ENCODE data around the gene ZFYVE28. TPM values are rescaled to one million over a fixed set of nuclear protein-coding genes. Genes with fewer than 3 reads are reported as not detected.
"Not testable (repeated sequence)": the region's sequence is repeated elsewhere in the genome, so short reads cannot be mapped to it uniquely, and the experiment has no call there.

Gene ZFYVE28
- total RNA-seq, 4 donors from 2014 or later, result 8.9 to 19.1 (median 16.4) TPM

GRCh38 chr4:2276581-2277325, 141.7 kb downstream of the ZFYVE28 start:
- no peak for DNase-seq
- Histone ChIP-seq H3K4me3 (replicated peaks in 1 of 3) (no peak overlapping the region), H3K9me3 (no peaks in the 10 kb centered on the region), H3K4me1 (no peaks in the 10 kb centered on the region), H3K36me3 (no peaks in the 10 kb centered on the region), H3K27me3 (no peaks in the 10 kb centered on the region), H3K27ac (no peak overlapping the region)
- intact Hi-C loops (cut with DNase I), result no loop called here
- 93 to 94% methylated on average over 30 of the region's 30 CpGs for WGBS, 2 donors
- TF ChIP-seq POLR2A (IDR thresholded peaks at IDR 0.05), result no peak
- no peak for TF ChIP-seq CTCF (IDR thresholded peaks at IDR 0.05)

GRCh38 chr4:2275546-2276251, 142.7 kb downstream of the ZFYVE28 start:
- no peak for DNase-seq
- H3K4me3 ChIP-seq (replicated peaks in 1 of 3), result no peak overlapping the region
- H3K27ac ChIP-seq, result no peak overlapping the region
- no peaks in the 10 kb centered on the region for H3K9me3 ChIP-seq
- 94 to 97% methylated on average over 41 to 44 of the region's 44 CpGs for WGBS, 2 donors
- no peak for TF ChIP-seq CTCF (IDR thresholded peaks at IDR 0.05)
- TF ChIP-seq POLR2A (IDR thresholded peaks at IDR 0.05), result no peak
- no peaks in the 10 kb centered on the region for H3K4me1 ChIP-seq
- H3K27me3 ChIP-seq, result no peaks in the 10 kb centered on the region
- intact Hi-C loops (cut with DNase I), result no loop called here
- H3K36me3 ChIP-seq, result no peaks in the 10 kb centered on the region

- H3K4me1 ChIP-seq; intact Hi-C loops (cut with DNase I): not testable (repeated sequence)
- 94 to 96% methylated on average over 9 to 10 of the region's 10 CpGs for WGBS, 2 donors
Measured at GRCh38 chr4:2275044-2275397, 143.4 kb downstream of the ZFYVE28 start.

GRCh38 chr4:2274320-2275043, 144.0 kb downstream of the ZFYVE28 start:
- H3K4me1 ChIP-seq, result no peaks in the 10 kb centered on the region
- WGBS, 2 donors, result 85% methylated on average over 20 to 21 of the region's 21 CpGs
- no peak for TF ChIP-seq POLR2A (IDR thresholded peaks at IDR 0.05)
- no peak for TF ChIP-seq CTCF (IDR thresholded peaks at IDR 0.05)
- H3K27ac ChIP-seq, result no peak overlapping the region
- no peaks in the 10 kb centered on the region for H3K27me3 ChIP-seq
- no peaks in the 10 kb centered on the region for H3K36me3 ChIP-seq
- H3K9me3 ChIP-seq, result no peaks in the 10 kb centered on the region
- no peak overlapping the region for H3K4me3 ChIP-seq (replicated peaks in 1 of 3)
- DNase-seq, result no peak
- intact Hi-C loops (cut with DNase I), result no loop called here

More at GRCh38 chr4:2275044-2275397, 143.4 kb downstream of the ZFYVE28 start:
- H3K4me3 ChIP-seq (replicated peaks in 1 of 3); DNase-seq; H3K27ac ChIP-seq; H3K9me3 ChIP-seq; H3K36me3 ChIP-seq; H3K27me3 ChIP-seq: not testable (repeated sequence)

GRCh38 chr4:2273657-2274319, 144.7 kb downstream of the ZFYVE28 start:
- H3K9me3 ChIP-seq, result no peaks in the 10 kb centered on the region
- TF ChIP-seq CTCF (IDR thresholded peaks at IDR 0.05) (no peak), POLR2A (IDR thresholded peaks at IDR 0.05) (no peak)
- no peaks in the 10 kb centered on the region for H3K36me3 ChIP-seq
- no peak overlapping the region for H3K27ac ChIP-seq
- H3K4me1 ChIP-seq, result no peaks in the 10 kb centered on the region
- no peak for DNase-seq
- H3K27me3 ChIP-seq, result no peaks in the 10 kb centered on the region
- intact Hi-C loops (cut with DNase I), result no loop called here
- H3K4me3 ChIP-seq (replicated peaks in 1 of 3), result no peak overlapping the region
- WGBS, 2 donors, result 85 to 88% methylated on average over 20 to 23 of the region's 24 CpGs
